GM10266 (cell line): ENCODE data around the gene UPK1A.

Source experiments
- DNase-seq: peaks from one replicate; pipeline ENCODE4 v3.0.0; 2012; ENCODE audit errors: extremely low spot score
- TF ChIP-seq, protein P1 (sequence below): IDR thresholded peaks from 2 replicates; pipeline ENCODE4 v1.5.1; 2012; ENCODE audit warnings: mild to moderate bottlenecking, low read depth; ENCODE audit not compliant: control insufficient read depth, insufficient read depth; ENCODE audit errors: missing control alignments

UPK1A gene

DNA sequence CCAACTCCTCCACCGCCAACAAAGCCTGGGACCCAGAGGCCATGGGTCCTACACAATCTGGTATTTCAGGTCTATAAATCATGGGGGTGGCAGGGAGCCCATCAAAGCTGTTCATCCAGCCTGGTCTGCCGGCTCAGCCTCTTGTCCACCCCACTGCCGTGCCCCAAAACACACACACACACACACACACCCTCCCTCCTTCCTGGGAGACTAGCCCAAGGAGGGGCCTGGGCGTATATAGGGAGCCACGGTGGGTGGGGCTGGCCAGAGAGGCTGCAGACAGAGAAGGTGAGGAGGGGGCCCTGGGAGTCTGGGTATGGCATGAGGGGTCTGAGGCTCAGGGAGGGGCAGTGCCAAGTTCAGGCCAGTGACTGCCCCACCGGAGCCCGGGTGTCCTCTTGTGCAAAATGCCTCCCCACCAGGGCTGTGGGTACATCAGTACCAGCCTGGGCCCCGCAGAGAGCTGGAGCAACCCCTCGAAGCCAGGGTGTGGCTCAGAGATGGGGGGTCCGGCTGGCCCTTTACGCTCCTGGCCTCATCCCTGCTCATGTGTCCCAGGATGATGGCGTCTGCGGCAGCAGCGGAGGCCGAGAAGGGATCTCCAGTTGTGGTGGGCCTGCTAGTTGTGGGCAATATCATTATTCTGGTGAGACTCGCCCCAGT lies at the start of gene UPK1A:
TSS of gene UPK1A (plus strand) at position 267 of the 663 bp plus-strand sequence. CDS start at position 563, 296 bp downstream.
- TF ChIP-seq, protein P1, sequence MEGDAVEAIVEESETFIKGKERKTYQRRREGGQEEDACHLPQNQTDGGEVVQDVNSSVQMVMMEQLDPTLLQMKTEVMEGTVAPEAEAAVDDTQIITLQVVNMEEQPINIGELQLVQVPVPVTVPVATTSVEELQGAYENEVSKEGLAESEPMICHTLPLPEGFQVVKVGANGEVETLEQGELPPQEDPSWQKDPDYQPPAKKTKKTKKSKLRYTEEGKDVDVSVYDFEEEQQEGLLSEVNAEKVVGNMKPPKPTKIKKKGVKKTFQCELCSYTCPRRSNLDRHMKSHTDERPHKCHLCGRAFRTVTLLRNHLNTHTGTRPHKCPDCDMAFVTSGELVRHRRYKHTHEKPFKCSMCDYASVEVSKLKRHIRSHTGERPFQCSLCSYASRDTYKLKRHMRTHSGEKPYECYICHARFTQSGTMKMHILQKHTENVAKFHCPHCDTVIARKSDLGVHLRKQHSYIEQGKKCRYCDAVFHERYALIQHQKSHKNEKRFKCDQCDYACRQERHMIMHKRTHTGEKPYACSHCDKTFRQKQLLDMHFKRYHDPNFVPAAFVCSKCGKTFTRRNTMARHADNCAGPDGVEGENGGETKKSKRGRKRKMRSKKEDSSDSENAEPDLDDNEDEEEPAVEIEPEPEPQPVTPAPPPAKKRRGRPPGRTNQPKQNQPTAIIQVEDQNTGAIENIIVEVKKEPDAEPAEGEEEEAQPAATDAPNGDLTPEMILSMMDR: no peak
- DNase-seq: no peak

DNA sequence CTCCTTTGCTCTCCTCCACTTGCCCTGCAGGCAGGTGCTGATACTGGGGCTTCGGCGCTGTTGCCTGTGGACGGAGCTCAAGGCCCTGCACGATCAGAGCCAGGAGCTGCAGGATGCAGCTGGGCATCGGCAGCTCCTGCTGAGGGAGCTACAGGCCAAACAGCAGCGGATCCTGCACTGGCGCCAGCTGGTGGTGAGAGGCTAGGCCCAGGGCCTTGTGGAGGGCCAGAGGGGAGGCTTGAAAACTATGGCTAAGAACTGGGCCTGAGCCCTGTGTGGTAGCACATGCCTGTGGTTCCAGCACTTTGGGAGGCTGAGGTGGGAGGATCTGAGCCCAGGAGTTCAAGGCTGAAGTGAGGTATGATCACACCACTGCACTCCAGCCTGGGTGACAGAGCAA lies 47.5 kb upstream of the UPK1A start:
- no peak for DNase-seq
- TF ChIP-seq, protein P1: no peak

DNA sequence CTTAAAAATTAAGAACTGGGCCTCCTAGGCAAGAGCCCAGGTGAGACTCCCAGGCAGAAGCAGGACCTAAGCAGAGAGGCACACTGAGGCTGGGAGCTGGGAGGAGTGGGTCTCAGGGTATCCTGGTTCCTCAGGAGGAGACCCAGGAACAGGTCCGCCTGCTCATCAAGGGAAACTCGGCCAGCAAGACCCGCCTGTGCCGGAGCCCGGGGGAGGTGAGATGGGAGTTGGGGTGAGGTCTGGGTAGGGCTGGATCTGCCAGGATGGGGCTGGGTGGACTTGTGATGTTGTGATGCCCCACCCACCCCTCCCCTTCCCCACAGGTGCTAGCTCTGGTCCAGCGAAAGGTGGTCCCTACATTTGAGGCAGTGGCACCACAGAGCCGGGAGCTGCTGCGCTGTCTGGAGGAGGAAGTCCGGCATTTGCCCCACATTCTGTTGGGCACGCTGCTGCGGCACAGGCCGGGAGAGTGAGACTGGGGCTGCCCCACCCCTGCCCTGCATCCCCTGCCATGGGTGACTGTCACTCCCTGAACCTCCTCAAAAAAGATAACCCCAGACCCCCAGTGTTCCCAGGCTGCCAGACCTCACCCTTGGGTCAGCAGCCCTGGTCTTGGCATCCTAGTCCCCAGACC lies 46.9 kb upstream of the UPK1A start:
- DNase-seq: no peak
- TF ChIP-seq, protein P1: no peak

DNA sequence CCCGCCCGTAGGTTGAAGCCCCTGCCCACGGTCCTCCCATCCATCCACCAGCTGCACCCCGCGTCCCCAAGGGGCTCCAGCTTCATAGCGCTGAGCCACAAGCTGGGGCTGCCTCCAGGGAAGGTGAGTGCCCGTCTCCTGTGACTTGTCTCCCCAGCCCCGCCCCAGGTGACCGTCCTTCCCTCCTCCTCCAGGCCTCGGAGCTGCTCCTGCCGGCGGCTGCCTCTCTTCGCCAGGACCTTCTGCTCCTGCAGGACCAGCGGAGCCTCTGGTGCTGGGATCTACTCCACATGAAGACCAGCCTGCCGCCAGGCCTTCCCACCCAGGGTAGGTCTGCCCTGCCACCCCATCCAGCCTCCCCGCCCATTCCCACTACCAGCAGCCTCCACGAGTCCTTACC lies 46.3 kb upstream of the UPK1A start:
- TF ChIP-seq, protein P1: no peak
- no peak for DNase-seq

DNA sequence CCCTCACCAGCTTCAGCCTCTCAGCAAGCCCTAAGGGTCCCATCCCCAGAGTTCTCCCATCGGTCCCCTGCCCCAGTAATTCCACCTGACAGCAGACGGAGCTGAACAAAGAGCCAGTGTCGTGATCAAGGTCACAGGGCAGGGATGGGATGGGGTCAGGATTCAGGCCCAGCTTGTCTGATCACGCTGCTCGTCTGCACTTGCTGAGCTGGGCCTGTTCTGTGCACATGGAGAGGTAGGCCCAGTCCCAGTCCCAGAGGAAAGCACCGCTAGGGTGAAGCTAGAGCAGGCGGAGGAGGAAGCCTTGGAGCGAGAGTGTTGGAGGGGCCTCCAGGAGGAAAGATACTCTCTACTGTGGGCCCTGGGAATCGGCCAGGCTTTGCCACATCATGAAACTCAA lies 44.6 kb upstream of the UPK1A start:
- DNase-seq: no peak
- TF ChIP-seq, protein P1: no peak

DNA sequence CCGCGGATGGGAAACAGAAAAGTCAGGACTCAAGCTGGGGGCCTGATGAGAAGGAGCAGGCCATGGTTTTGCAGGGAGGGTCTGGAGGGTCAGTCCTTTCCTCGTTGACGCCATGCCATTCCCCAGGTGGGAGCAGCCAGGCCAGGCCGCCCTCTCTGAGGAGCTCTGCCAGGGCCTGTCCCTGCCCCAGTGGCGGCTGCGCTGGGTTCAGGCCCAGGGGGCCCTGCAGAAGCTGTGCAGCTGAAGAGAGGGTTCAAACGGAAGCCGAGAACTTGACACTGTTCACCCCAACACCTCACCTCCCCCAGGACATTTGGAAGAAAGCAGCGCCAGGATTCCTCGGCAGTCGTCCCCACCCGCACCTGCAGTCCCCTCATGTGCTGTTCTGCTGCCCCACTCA lies 43.6 kb upstream of the UPK1A start:
- DNase-seq: no peak

More for the DNA sequence above, 43.6 kb upstream of the UPK1A start:
- TF ChIP-seq, protein P1: no peak
